Stomach (tissue), 4 donors: ENCODE data around the gene TP53I13.

Source experiments
- EP300 ChIP-seq: sonication (generic); formaldehyde crosslinking; IDR thresholded peaks from one replicate; pipeline ENCODE4 v1.6.1; 2017; ENCODE audit warnings: antibody characterized with exemption
- POLR2A ChIP-seq, 4 donors: fragments of 450-650 bp; IDR thresholded peaks; one replicate each; pipeline ENCODE4 v1.6.1; 2016; ENCODE audit warnings: antibody characterized with exemption in 4 of 4, control low read depth in 2 of 4, mild to moderate bottlenecking in 1 of 4, moderate library complexity in 1 of 4
- POLR2AphosphoS5 ChIP-seq, 3 donors: sonication (generic); formaldehyde crosslinking; IDR thresholded peaks; one replicate each; pipeline ENCODE4 v1.6.1; 2016; ENCODE audit warnings: antibody characterized with exemption in 3 of 3
- TF ChIP-seq, protein P1 (sequence below), 7 experiments: fragments of 450-650 bp in 4 of 7; fragments of 200-600 bp in 3 of 7; sonication (generic) in 3 of 7; IDR thresholded peaks; one replicate each; pipeline ENCODE4 v1.5.1; 2016 to 2019; ENCODE audit warnings: antibody characterized with exemption in 7 of 7, control low read depth in 2 of 7, mild to moderate bottlenecking in 1 of 7

DNA sequence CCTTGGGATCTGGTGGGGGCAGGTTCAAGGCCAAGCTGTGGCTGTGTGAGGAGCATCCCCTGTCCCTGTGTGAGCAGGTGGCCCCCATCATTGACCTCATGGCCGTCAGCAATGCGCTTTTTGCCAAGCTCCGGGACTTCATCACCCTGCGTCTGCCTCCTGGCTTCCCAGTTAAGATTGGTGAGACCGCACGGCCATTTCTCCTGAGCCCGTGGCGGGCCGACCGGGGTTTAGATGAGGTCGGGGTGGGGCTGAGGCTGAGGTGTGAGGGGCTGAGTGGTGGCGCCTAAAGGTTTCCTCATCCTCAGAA is 43.5 kb downstream of the TP53I13 start:
- TF ChIP-seq POLR2A (IDR thresholded peaks at IDR 0.05) (no peak), POLR2AphosphoS5 (IDR thresholded peaks at IDR 0.05) (no peak), EP300 (no peak)
- TF ChIP-seq, protein P1, sequence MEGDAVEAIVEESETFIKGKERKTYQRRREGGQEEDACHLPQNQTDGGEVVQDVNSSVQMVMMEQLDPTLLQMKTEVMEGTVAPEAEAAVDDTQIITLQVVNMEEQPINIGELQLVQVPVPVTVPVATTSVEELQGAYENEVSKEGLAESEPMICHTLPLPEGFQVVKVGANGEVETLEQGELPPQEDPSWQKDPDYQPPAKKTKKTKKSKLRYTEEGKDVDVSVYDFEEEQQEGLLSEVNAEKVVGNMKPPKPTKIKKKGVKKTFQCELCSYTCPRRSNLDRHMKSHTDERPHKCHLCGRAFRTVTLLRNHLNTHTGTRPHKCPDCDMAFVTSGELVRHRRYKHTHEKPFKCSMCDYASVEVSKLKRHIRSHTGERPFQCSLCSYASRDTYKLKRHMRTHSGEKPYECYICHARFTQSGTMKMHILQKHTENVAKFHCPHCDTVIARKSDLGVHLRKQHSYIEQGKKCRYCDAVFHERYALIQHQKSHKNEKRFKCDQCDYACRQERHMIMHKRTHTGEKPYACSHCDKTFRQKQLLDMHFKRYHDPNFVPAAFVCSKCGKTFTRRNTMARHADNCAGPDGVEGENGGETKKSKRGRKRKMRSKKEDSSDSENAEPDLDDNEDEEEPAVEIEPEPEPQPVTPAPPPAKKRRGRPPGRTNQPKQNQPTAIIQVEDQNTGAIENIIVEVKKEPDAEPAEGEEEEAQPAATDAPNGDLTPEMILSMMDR (IDR thresholded peaks at IDR 0.05), result no peak
